Measurements from ENCODE around the gene AOC1.

The AOC1 gene

DNA sequence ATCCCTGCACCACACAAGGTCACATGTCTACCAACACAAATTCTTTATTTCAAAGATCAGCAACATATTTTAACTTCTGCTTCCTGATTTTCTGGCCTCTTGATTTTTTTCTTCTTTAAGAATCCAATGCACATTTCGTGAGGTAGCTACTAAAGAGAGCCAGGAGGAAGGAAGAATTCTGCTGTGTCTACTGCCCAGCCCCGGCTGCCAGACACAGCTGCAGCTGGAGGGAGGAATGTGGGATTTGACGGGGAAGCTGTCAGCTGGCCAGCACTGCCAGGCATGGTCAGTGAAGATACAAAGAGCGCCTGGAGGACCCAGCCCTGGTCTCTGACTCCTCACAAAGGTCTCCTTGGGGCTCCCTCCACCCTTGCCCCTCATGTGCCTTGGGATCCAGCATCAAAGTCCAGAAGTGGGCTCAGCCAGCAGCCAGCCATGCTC is 6.9 kb upstream of the AOC1 start:
- TF ChIP-seq, protein P1, sequence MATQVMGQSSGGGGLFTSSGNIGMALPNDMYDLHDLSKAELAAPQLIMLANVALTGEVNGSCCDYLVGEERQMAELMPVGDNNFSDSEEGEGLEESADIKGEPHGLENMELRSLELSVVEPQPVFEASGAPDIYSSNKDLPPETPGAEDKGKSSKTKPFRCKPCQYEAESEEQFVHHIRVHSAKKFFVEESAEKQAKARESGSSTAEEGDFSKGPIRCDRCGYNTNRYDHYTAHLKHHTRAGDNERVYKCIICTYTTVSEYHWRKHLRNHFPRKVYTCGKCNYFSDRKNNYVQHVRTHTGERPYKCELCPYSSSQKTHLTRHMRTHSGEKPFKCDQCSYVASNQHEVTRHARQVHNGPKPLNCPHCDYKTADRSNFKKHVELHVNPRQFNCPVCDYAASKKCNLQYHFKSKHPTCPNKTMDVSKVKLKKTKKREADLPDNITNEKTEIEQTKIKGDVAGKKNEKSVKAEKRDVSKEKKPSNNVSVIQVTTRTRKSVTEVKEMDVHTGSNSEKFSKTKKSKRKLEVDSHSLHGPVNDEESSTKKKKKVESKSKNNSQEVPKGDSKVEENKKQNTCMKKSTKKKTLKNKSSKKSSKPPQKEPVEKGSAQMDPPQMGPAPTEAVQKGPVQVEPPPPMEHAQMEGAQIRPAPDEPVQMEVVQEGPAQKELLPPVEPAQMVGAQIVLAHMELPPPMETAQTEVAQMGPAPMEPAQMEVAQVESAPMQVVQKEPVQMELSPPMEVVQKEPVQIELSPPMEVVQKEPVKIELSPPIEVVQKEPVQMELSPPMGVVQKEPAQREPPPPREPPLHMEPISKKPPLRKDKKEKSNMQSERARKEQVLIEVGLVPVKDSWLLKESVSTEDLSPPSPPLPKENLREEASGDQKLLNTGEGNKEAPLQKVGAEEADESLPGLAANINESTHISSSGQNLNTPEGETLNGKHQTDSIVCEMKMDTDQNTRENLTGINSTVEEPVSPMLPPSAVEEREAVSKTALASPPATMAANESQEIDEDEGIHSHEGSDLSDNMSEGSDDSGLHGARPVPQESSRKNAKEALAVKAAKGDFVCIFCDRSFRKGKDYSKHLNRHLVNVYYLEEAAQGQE (IDR thresholded peaks at IDR 0.05; ENCODE audit: insufficient read depth in 1 of 2, low read depth in 2 of 2, low read length in 2 of 2) = no peak
- TF ChIP-seq SIN3A (IDR thresholded peaks at IDR 0.05; ENCODE audit: borderline replicate concordance, insufficient read depth, low read length) = no peak
- no peak for TF ChIP-seq TAF1 (IDR thresholded peaks at IDR 0.05; ENCODE audit: borderline replicate concordance, insufficient read depth, low read length)
- no peak for TF ChIP-seq POLR2AphosphoS5 (IDR thresholded peaks at IDR 0.05; ENCODE audit: low read depth, low read length)
- TF ChIP-seq FOXP2 (optimal IDR thresholded peaks at IDR 0.05; ENCODE audit: borderline replicate concordance, extremely low read depth, extremely low read length, insufficient read depth) = no peak

DNA sequence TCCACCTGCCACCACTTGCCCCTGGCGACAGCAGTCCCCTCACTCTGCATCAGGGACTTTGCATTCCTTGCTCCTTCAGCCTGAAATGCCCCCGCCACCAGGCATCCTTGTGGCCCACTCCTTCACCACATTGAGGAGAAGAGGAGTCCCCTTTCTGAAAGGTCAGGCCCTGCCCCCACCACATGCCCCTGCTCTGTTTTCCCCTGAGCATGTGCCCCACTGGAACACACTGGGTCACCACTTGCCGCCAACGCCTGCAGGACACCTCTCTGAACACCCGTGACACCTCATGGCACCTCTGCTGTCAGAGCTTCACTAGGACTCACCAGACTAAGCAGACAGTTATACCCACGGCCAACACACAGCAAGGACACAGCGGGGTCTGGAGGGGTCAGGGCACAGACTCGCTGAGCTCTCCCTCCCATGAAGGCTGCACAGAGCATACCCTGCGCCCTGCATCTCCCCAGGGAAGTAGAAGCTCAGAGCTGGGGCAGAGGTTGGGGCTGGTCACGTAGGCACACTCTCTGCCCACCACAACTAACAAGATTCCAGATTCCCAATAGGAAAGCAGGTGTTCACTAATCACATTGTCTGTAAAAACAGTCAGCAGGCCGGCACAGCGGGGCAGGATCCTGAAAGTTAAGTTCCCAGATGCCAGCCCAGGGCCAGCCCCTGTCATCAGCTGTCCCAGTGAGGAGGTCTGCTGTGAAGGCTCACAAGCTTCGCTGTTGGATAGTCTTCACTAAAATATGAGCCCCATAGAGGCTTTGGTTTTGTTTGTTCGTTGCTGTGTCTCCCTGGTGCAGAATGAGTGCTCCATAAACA is 5.8 kb upstream of the AOC1 start:
- TF ChIP-seq SIN3A (IDR thresholded peaks at IDR 0.05; ENCODE audit: borderline replicate concordance, insufficient read depth, low read length) (no peak), FOXP2 (optimal IDR thresholded peaks at IDR 0.05; ENCODE audit: borderline replicate concordance, extremely low read depth, extremely low read length, insufficient read depth) (no peak), TAF1 (IDR thresholded peaks at IDR 0.05; ENCODE audit: borderline replicate concordance, insufficient read depth, low read length) (no peak), POLR2AphosphoS5 (IDR thresholded peaks at IDR 0.05; ENCODE audit: low read depth, low read length) (no peak)
- TF ChIP-seq, protein P1 (IDR thresholded peaks at IDR 0.05; ENCODE audit: insufficient read depth in 1 of 2, low read depth in 2 of 2, low read length in 2 of 2) = no peak

DNA sequence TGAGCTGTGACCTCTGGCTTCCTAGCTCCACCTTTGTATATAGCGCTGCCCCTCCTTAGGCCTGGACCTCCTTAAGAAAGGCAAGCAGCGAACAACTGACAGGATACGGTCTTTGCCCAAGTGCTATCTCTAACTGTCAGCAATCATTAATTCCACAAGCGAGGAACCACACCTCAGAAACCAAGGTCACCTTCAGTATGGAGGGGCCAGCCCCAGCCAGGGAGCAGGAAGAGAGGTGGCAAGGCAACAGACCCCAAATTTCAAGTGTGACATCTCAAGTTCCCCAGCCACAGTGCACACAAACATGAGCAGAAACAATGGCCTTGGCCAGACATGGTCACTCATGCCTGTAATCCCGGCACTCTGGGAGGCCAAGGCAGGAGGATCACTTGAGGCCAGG is 4.8 kb upstream of the AOC1 start:
- TF ChIP-seq, protein P1 (IDR thresholded peaks at IDR 0.05; ENCODE audit: insufficient read depth in 1 of 2, low read depth in 2 of 2, low read length in 2 of 2) = no peak
- no peak for TF ChIP-seq TAF1 (IDR thresholded peaks at IDR 0.05; ENCODE audit: borderline replicate concordance, insufficient read depth, low read length)
- TF ChIP-seq SIN3A (IDR thresholded peaks at IDR 0.05; ENCODE audit: borderline replicate concordance, insufficient read depth, low read length) = no peak
- TF ChIP-seq POLR2AphosphoS5 (IDR thresholded peaks at IDR 0.05; ENCODE audit: low read depth, low read length) = no peak
- no peak for TF ChIP-seq FOXP2 (optimal IDR thresholded peaks at IDR 0.05; ENCODE audit: borderline replicate concordance, extremely low read depth, extremely low read length, insufficient read depth)

DNA sequence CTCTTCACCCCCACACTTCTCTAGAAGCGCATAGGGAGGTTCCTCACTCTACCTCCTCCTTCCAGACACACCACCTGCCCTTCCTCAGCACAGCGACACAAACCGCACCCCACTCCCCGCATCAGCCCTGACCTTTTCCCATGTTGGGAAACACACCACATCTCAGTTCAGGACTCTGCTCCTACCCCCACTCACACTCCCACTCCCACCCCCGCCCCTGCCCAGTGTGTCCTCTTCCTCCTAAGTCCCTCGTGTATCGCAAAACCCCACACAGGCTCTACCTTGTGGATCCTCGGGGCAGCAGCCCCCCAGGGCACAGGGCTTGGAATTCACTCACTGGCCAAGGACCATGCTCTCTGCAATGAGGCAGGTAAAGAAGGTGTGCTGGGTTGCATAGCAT is 4.2 kb upstream of the AOC1 start:
- TF ChIP-seq POLR2AphosphoS5 (IDR thresholded peaks at IDR 0.05; ENCODE audit: low read depth, low read length) (no peak), FOXP2 (optimal IDR thresholded peaks at IDR 0.05; ENCODE audit: borderline replicate concordance, extremely low read depth, extremely low read length, insufficient read depth) (no peak), TAF1 (IDR thresholded peaks at IDR 0.05; ENCODE audit: borderline replicate concordance, insufficient read depth, low read length) (no peak), SIN3A (IDR thresholded peaks at IDR 0.05; ENCODE audit: borderline replicate concordance, insufficient read depth, low read length) (no peak)
- TF ChIP-seq, protein P1 (IDR thresholded peaks at IDR 0.05; ENCODE audit: insufficient read depth in 1 of 2, low read depth in 2 of 2, low read length in 2 of 2) = no peak
